KMS-11 (cell line): ENCODE measurements around the gene PRSS2.
"Not testable (repeated sequence)": the region's sequence is repeated elsewhere in the genome, so short reads cannot be mapped to it uniquely, and the experiment has no call there.

Experiments used
- H2AFZ ChIP-seq: fragments of 200-600 bp; sonication (generic); 2 replicates; pipeline ENCODE4 v1.6.1; 2016; ENCODE audit warnings: antibody characterized with exemption, mixed run types, low read depth
- H3K27ac ChIP-seq: fragments of 200-600 bp; sonication (generic); 2 replicates; pipeline ENCODE4 v1.6.1; 2016; ENCODE audit warnings: mild to moderate bottlenecking, mixed run types
- H3K27me3 ChIP-seq: fragments of 200-600 bp; sonication (generic); 2 replicates; pipeline ENCODE4 v1.6.1; 2017; ENCODE audit warnings: mild to moderate bottlenecking, low read depth, mixed run types, moderate library complexity; ENCODE audit not compliant: insufficient read depth
- H3K36me3 ChIP-seq: fragments of 200-600 bp; sonication (generic); 2 replicates; pipeline ENCODE4 v1.6.1; 2017; ENCODE audit warnings: mild to moderate bottlenecking, mixed run types; ENCODE audit not compliant: insufficient read depth
- H3K4me1 ChIP-seq: fragments of 200-600 bp; sonication (generic); 2 replicates; pipeline ENCODE4 v1.6.1; 2016; ENCODE audit warnings: mild to moderate bottlenecking, low read depth, mixed run types; ENCODE audit not compliant: poor library complexity, severe bottlenecking
- H3K4me2 ChIP-seq: fragments of 200-600 bp; sonication (generic); 2 replicates; pipeline ENCODE4 v1.7.0; 2016; ENCODE audit warnings: mild to moderate bottlenecking, mixed run types
- H3K4me3 ChIP-seq: fragments of 200-600 bp; sonication (generic); IDR thresholded peaks from 2 replicates; pipeline ENCODE4 v1.6.1; 2017; ENCODE audit warnings: low read depth, low read length, mixed read lengths; ENCODE audit not compliant: insufficient read depth
- H3K79me2 ChIP-seq: fragments of 200-600 bp; sonication (generic); 2 replicates; pipeline ENCODE4 v1.6.1; 2016; ENCODE audit warnings: low read depth, mixed run types; ENCODE audit not compliant: insufficient read depth
- H3K9ac ChIP-seq: fragments of 200-600 bp; sonication (generic); 2 replicates; pipeline ENCODE4 v1.6.1; 2016; ENCODE audit warnings: mild to moderate bottlenecking, mixed run types
- H4K20me1 ChIP-seq: fragments of 200-600 bp; sonication (generic); 2 replicates; pipeline ENCODE4 v1.6.1; 2016; ENCODE audit warnings: mild to moderate bottlenecking, mixed run types; ENCODE audit not compliant: insufficient read depth
- TF ChIP-seq, protein P1 (sequence below): fragments of 200-600 bp; sonication (generic); conservative IDR thresholded peaks from 2 replicates; pipeline ENCODE4 v1.6.1; 2017; ENCODE audit warnings: low read depth, mild to moderate bottlenecking, antibody characterized with exemption, low read length, moderate library complexity, mixed read lengths

PRSS2 gene

GRCh38 chr7:142739923-142740492, 30.8 kb upstream of the PRSS2 start:
- Histone ChIP-seq H3K27ac (no peak overlapping the region), H3K4me1 (no peaks in the 10 kb centered on the region), H3K9ac (no peak overlapping the region), H3K27me3 (no peaks in the 10 kb centered on the region), H3K4me3 (no peak overlapping the region), H3K79me2 (no peaks in the 10 kb centered on the region), H3K4me2 (no peak overlapping the region), H2AFZ (no peak overlapping the region), H3K36me3 (no peaks in the 10 kb centered on the region), H4K20me1 (no peaks in the 10 kb centered on the region)
- TF ChIP-seq, protein P1, sequence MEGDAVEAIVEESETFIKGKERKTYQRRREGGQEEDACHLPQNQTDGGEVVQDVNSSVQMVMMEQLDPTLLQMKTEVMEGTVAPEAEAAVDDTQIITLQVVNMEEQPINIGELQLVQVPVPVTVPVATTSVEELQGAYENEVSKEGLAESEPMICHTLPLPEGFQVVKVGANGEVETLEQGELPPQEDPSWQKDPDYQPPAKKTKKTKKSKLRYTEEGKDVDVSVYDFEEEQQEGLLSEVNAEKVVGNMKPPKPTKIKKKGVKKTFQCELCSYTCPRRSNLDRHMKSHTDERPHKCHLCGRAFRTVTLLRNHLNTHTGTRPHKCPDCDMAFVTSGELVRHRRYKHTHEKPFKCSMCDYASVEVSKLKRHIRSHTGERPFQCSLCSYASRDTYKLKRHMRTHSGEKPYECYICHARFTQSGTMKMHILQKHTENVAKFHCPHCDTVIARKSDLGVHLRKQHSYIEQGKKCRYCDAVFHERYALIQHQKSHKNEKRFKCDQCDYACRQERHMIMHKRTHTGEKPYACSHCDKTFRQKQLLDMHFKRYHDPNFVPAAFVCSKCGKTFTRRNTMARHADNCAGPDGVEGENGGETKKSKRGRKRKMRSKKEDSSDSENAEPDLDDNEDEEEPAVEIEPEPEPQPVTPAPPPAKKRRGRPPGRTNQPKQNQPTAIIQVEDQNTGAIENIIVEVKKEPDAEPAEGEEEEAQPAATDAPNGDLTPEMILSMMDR: no peak

DNA sequence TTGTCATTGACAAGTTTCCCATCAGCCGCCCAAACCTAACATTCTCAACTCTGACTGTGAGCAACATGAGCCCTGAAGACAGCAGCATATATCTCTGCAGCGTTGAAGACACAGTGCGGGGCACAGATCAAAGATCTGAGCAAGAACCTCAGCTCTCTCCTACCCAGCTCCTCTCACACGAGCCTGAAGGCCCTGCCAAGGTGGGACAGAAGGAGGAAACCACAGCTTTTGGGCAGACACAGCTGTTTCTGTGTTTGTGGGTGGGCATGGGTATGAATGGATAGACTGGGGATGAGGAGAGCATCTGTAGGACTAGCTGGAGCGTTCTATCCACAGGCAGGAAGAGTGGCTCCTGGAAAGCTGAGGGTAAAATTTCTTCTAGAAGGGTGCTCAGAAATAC, 30.0 kb upstream of the PRSS2 start:
- H2AFZ ChIP-seq: no peak overlapping the region
- H3K36me3 ChIP-seq: no peaks in the 10 kb centered on the region
- H3K4me1 ChIP-seq: no peaks in the 10 kb centered on the region
- no peak overlapping the region for H3K4me3 ChIP-seq
- no peak overlapping the region for H3K9ac ChIP-seq
- no peaks in the 10 kb centered on the region for H4K20me1 ChIP-seq
- no peak overlapping the region for H3K4me2 ChIP-seq
- H3K27ac ChIP-seq: no peak overlapping the region
- TF ChIP-seq, protein P1: no peak
- no peaks in the 10 kb centered on the region for H3K27me3 ChIP-seq
- H3K79me2 ChIP-seq: no peaks in the 10 kb centered on the region

GRCh38 chr7:142741932-142742331, 28.8 kb upstream of the PRSS2 start:
- not testable (repeated sequence) for H3K4me3 ChIP-seq, H3K27me3 ChIP-seq, H3K4me1 ChIP-seq, H2AFZ ChIP-seq, H3K36me3 ChIP-seq, H3K9ac ChIP-seq, H3K27ac ChIP-seq, H3K4me2 ChIP-seq, H4K20me1 ChIP-seq, H3K79me2 ChIP-seq

GRCh38 chr7:142745091-142745635, 25.6 kb upstream of the PRSS2 start:
- H3K27me3 ChIP-seq: no peaks in the 10 kb centered on the region
- H3K9ac ChIP-seq: no peak overlapping the region
- no peaks in the 10 kb centered on the region for H3K4me1 ChIP-seq
- no peak overlapping the region for H3K27ac ChIP-seq
- no peak overlapping the region for H2AFZ ChIP-seq
- H3K4me3 ChIP-seq: no peak overlapping the region
- no peaks in the 10 kb centered on the region for H3K36me3 ChIP-seq
- TF ChIP-seq, protein P1: no peak
- H3K79me2 ChIP-seq: no peaks in the 10 kb centered on the region
- H4K20me1 ChIP-seq: no peaks in the 10 kb centered on the region
- no peak overlapping the region for H3K4me2 ChIP-seq

- no peak overlapping the region for H2AFZ ChIP-seq
- H4K20me1 ChIP-seq: no peaks in the 10 kb centered on the region
- H3K36me3 ChIP-seq: no peaks in the 10 kb centered on the region
- no peak overlapping the region for H3K4me3 ChIP-seq
- H3K4me1 ChIP-seq: no peaks in the 10 kb centered on the region
- no peak overlapping the region for H3K9ac ChIP-seq
- no peak overlapping the region for H3K27ac ChIP-seq
- no peaks in the 10 kb centered on the region for H3K79me2 ChIP-seq
- H3K4me2 ChIP-seq: no peak overlapping the region
- no peaks in the 10 kb centered on the region for H3K27me3 ChIP-seq
- TF ChIP-seq, protein P1: no peak
Observed at GRCh38 chr7:142745745-142746144, 25.0 kb upstream of the PRSS2 start.
